Liver (tissue), 9 donors: ENCODE results near the gene ORC5. TPM values are rescaled to one million over a fixed set of nuclear protein-coding genes. Genes with fewer than 3 reads are reported as not detected.

Experiments used
- DNase-seq: peaks from one replicate; pipeline ENCODE4 v3.0.0-alpha.2; 2017; ENCODE audit warnings: low spot score
- H3K27ac ChIP-seq, 2 donors: one replicate each; pipeline ENCODE4 v1.7.0; 2013; ENCODE audit warnings: inconsistent platforms in 2 of 2, low read length in 2 of 2, control low read depth in 1 of 2, low read depth in 1 of 2, mild to moderate bottlenecking in 1 of 2
- H3K27me3 ChIP-seq, 4 donors: one replicate each; pipeline versions ENCODE4 v1.6.1 to v1.7.0; 2013; ENCODE audit warnings: low read length in 3 of 4, inconsistent platforms in 1 of 4, mild to moderate bottlenecking in 1 of 4, moderate library complexity in 1 of 4; ENCODE audit not compliant: control insufficient read depth in 4 of 4, insufficient read depth in 4 of 4
- H3K36me3 ChIP-seq, 4 donors: one replicate each; pipeline versions ENCODE4 v1.6.1 to v1.7.0; 2013; ENCODE audit warnings: low read length in 3 of 4, mild to moderate bottlenecking in 3 of 4, low read depth in 1 of 4, moderate library complexity in 1 of 4; ENCODE audit not compliant: control insufficient read depth in 4 of 4, insufficient read depth in 3 of 4
- H3K4me1 ChIP-seq, 4 donors: one replicate each; pipeline versions ENCODE4 v1.6.1 to v1.7.0; 2013; ENCODE audit warnings: low read length in 3 of 4, mild to moderate bottlenecking in 3 of 4, moderate library complexity in 1 of 4; ENCODE audit not compliant: control insufficient read depth in 4 of 4, insufficient read depth in 4 of 4
- H3K4me3 ChIP-seq, 3 donors: one replicate each; pipeline versions ENCODE4 v1.6.1 to v1.7.0; 2013; ENCODE audit warnings: low read length in 3 of 3, control low read depth in 1 of 3, low read depth in 1 of 3, mild to moderate bottlenecking in 1 of 3
- H3K9ac ChIP-seq, 2 donors: one replicate each; pipeline ENCODE4 v1.7.0; 2013; ENCODE audit warnings: low read length in 2 of 2, mild to moderate bottlenecking in 2 of 2, moderate library complexity in 2 of 2, control low read depth in 1 of 2, low read depth in 1 of 2
- H3K9me3 ChIP-seq, 4 donors: one replicate each; pipeline versions ENCODE4 v1.6.1 to v1.7.0; 2013; ENCODE audit warnings: low read length in 3 of 4; ENCODE audit not compliant: control insufficient read depth in 4 of 4
- ATF3 ChIP-seq: IDR thresholded peaks from 2 replicates; pipeline ENCODE4 v1.6.1; 2016; ENCODE audit warnings: antibody characterized with exemption
- CTCF ChIP-seq: fragments of 150-350 bp; IDR thresholded peaks from 2 replicates; pipeline ENCODE4 v1.5.1; 2017; ENCODE audit warnings: improper control_type of control experiment, low read depth, low read length; ENCODE audit not compliant: missing input control
- EGR1 ChIP-seq, 2 donors: IDR thresholded peaks; 2 replicates each; pipeline ENCODE4 v1.6.1; 2016 to 2018; ENCODE audit warnings: antibody characterized with exemption in 2 of 2, low read depth in 2 of 2
- FOXA1 ChIP-seq: IDR thresholded peaks from 2 replicates; pipeline ENCODE4 v1.6.1; 2016; ENCODE audit warnings: antibody characterized with exemption
- FOXA2 ChIP-seq: IDR thresholded peaks from 2 replicates; pipeline ENCODE4 v1.6.1; 2016; ENCODE audit warnings: antibody characterized with exemption
- GABPA ChIP-seq, 2 donors: IDR thresholded peaks in 1 of 2; conservative IDR thresholded peaks in 1 of 2; 2 replicates each; pipeline ENCODE4 v1.6.1; 2016; ENCODE audit warnings: antibody characterized with exemption in 2 of 2, mild to moderate bottlenecking in 1 of 2, moderate library complexity in 1 of 2
- HNF4A ChIP-seq, 2 donors: conservative IDR thresholded peaks; 2 replicates each; pipeline ENCODE4 v1.6.1; 2016; ENCODE audit warnings: antibody characterized with exemption in 2 of 2, mild to moderate bottlenecking in 2 of 2
- HNF4G ChIP-seq: IDR thresholded peaks from 2 replicates; pipeline ENCODE4 v1.6.1; 2016; ENCODE audit warnings: antibody characterized with exemption
- JUND ChIP-seq, 2 donors: IDR thresholded peaks; 2 replicates each; pipeline ENCODE4 v1.6.1; 2016; ENCODE audit warnings: antibody characterized with exemption in 2 of 2
- NR2F2 ChIP-seq: IDR thresholded peaks from 2 replicates; pipeline ENCODE4 v1.6.1; 2016; ENCODE audit warnings: antibody characterized with exemption
- RAD21 ChIP-seq, 2 donors: IDR thresholded peaks; 2 replicates each; pipeline ENCODE4 v1.6.1; 2016; ENCODE audit warnings: antibody characterized with exemption in 2 of 2, mild to moderate bottlenecking in 2 of 2
- REST ChIP-seq: IDR thresholded peaks from 2 replicates; pipeline ENCODE4 v1.6.1; 2016; ENCODE audit warnings: antibody characterized with exemption, mild to moderate bottlenecking
- RXRA ChIP-seq, 2 donors: IDR thresholded peaks; 2 replicates each; pipeline ENCODE4 v1.6.1; 2017 to 2018; ENCODE audit warnings: antibody characterized with exemption in 2 of 2, mild to moderate bottlenecking in 1 of 2
- SP1 ChIP-seq: IDR thresholded peaks from 2 replicates; pipeline ENCODE4 v1.6.1; 2018; ENCODE audit warnings: antibody characterized with exemption, mild to moderate bottlenecking
- TAF1 ChIP-seq: conservative IDR thresholded peaks from 2 replicates; pipeline ENCODE4 v1.6.1; 2016; ENCODE audit warnings: antibody characterized with exemption, mild to moderate bottlenecking
- YY1 ChIP-seq: IDR thresholded peaks from 2 replicates; pipeline ENCODE4 v1.6.1; 2016; ENCODE audit warnings: antibody characterized with exemption, mild to moderate bottlenecking
- ZBTB33 ChIP-seq: IDR thresholded peaks from 2 replicates; pipeline ENCODE4 v1.6.1; 2016; ENCODE audit warnings: antibody characterized with exemption
- WGBS: extraction: QIAGEN DNeasy Blood & Tissue Kit; methylation state at CpG from one replicate; pipeline ENCODE4 v1.1.7; 2013; 5-methylcytosine and 5-hydroxymethylcytosine counted together
- polyA plus RNA-seq, 2 donors: library from polyadenylated mRNA; stranded (reverse) in 1 of 2; unstranded in 1 of 2; fragments of 200-250 nt in 1 of 2; fragments of >200 nt in 1 of 2; fragmentation: Nextera tagmentation in 1 of 2; extraction: Ambion mirVana in 1 of 2; gene quantifications; one replicate each; pipeline versions ENCODE4 v1.2.1 to v1.2.3, GENCODE V29; 2013 to 2015
- total RNA-seq, 2 donors: library from RNA; depleted of rRNA; stranded (reverse); fragments of >200 nt; gene quantifications; one replicate each; pipeline ENCODE4 v1.2.3, GENCODE V29; 2014
- TF ChIP-seq, protein P1 (sequence below): IDR thresholded peaks from 2 replicates; pipeline ENCODE4 v1.6.1; 2016; ENCODE audit warnings: antibody characterized with exemption
- donor health status: healthy.
- donor health status: healthy.
- donor health status: healthy.
- donor health status: healthy.
- donor health status: healthy.

The ORC5 gene
- total and polyA plus RNA-seq, 4 donors = 8.4 to 20.7 (median 11.5) TPM

- no peak overlapping the region for H3K27ac ChIP-seq
- H3K27me3 ChIP-seq = no peaks in the 10 kb centered on the region
- no peaks in the 10 kb centered on the region for H3K9me3 ChIP-seq
- H3K9ac ChIP-seq = no peak overlapping the region
- TF ChIP-seq YY1 = no peak
- TF ChIP-seq, protein P1, sequence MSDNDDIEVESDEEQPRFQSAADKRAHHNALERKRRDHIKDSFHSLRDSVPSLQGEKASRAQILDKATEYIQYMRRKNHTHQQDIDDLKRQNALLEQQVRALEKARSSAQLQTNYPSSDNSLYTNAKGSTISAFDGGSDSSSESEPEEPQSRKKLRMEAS = no peak
- no peak for TF ChIP-seq HNF4A (conservative IDR thresholded peaks at IDR 0.05)
- no peak for TF ChIP-seq REST
- H3K4me3 ChIP-seq = no peak overlapping the region
- DNase-seq = no peak
- peaks cover 3 to 18% (median 9%) of the 10 kb centered on the region in 4 donors for H3K36me3 ChIP-seq
- WGBS = 89% methylated on average over 6 of the region's 6 CpGs
- H3K4me1 ChIP-seq = no peaks in the 10 kb centered on the region
These were observed 45.7 kb downstream of the ORC5 start for GRCh38 chr7:104162081-104162480.

GRCh38 chr7:104161244-104161643 lies 46.6 kb downstream of the ORC5 start:
- 88% methylated on average over 3 of the region's 3 CpGs for WGBS
- no peak overlapping the region for H3K9ac ChIP-seq
- H3K4me3 ChIP-seq = no peak overlapping the region
- no peaks in the 10 kb centered on the region for H3K4me1 ChIP-seq
- no peaks in the 10 kb centered on the region for H3K27me3 ChIP-seq
- H3K27ac ChIP-seq = no peak overlapping the region
- TF ChIP-seq FOXA1 (no peak), SP1 (no peak), ATF3 (no peak), JUND (IDR thresholded peaks at IDR 0.05) (no peak), HNF4G (no peak), FOXA2 (no peak), NR2F2 (no peak), ZBTB33 (no peak), EGR1 (IDR thresholded peaks at IDR 0.05; ENCODE audit: low read depth in 2 of 2) (no peak), YY1 (no peak), GABPA (IDR thresholded peaks at IDR 0.05 in 1 of 2, conservative IDR thresholded peaks at IDR 0.05 in 1 of 2) (no peak), CTCF (no peak), RAD21 (IDR thresholded peaks at IDR 0.05) (no peak), REST (no peak), RXRA (IDR thresholded peaks at IDR 0.05) (no peak), TAF1 (no peak), HNF4A (conservative IDR thresholded peaks at IDR 0.05) (no peak)
- TF ChIP-seq, protein P1 = no peak
- no peaks in the 10 kb centered on the region for H3K9me3 ChIP-seq
- H3K36me3 ChIP-seq = peaks cover 3 to 16% (median 9%) of the 10 kb centered on the region in 4 donors
- no peak for DNase-seq
